ENCODE results near the gene CLPTM1L. TPM values are rescaled to one million over a fixed set of nuclear protein-coding genes. Genes with fewer than 3 reads are reported as not detected.
"Not testable (repeated sequence)": the region's sequence is repeated elsewhere in the genome, so short reads cannot be mapped to it uniquely, and the experiment has no call there.

The CLPTM1L gene
- total and polyA plus RNA-seq, 7 donors, result 33.1 to 90.5 (median 52.5) TPM

DNA sequence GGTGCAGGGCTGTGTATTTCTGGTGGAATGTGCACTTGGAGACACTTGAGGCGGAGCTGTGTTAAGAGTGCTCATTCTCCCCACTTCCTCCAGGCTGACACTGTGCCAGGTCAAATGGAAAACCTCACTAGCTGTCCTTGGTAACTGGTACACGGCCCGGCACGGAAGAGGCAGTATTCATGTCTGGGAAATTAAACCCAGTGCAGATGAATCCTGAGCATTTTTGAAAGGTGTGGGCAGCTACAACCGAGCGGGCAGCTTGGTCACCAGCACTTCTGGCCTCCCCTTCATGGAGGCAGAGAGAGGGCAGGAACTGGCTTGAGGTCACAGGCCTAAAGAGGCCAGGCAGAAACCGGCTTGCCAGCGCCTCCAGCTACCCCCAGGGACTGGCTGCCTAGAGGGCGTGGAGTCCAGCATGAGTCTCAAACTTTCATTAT, 1.6 kb downstream of the CLPTM1L start:
- no peak for DNase-seq
- 76 to 80% methylated on average over 9 of the region's 9 CpGs for WGBS, 2 donors

DNA sequence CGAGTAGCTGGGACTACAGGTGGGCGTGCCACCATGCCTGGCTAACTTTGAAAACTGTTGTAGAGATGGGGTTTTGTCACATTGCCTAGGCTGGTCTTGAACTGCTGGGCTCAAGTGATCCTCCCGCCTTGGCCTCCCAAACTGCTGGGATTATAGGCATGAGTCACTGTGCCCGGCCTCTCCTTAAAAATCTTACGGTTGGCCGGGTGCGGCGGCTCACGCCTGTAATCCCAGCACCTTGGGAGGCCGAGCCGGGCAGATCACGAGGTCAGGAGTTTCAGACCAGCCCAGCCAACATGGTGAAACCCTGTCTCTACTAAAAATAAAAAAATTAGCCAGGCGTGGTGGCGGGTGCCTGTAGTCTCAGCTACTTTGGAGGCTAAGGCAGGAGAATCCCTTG, 2.2 kb downstream of the CLPTM1L start:
- peaks cover 10 to 52% (median 30%) of the 10 kb centered on the region in 4 donors for H3K36me3 ChIP-seq
- H3K27ac ChIP-seq, H3K27me3 ChIP-seq, H3K9me3 ChIP-seq, DNase-seq, H3K4me3 ChIP-seq: not testable (repeated sequence)
- WGBS, 2 donors, result 88 to 92% methylated on average over 14 of the region's 14 CpGs
- intact Hi-C loops (cut with DNase I), result loop anchor here (10.0 kb wide), 1 partner anchor 182 kb away; the partner anchor contains the start of gene LPCAT1
- peaks cover 0 to 33% (median 23%) of the 10 kb centered on the region in 4 donors for H3K4me1 ChIP-seq

More for the DNA sequence above, 1.6 kb downstream of the CLPTM1L start:
- no peak overlapping the region for H3K4me3 ChIP-seq
- no peaks in the 10 kb centered on the region for H3K27me3 ChIP-seq
- peaks cover 8 to 46% (median 27%) of the 10 kb centered on the region in 4 donors for H3K36me3 ChIP-seq
- no peaks in the 10 kb centered on the region for H3K9me3 ChIP-seq
- H3K4me1 ChIP-seq, result peaks cover 0 to 33% (median 23%) of the 10 kb centered on the region in 4 donors
- TF ChIP-seq POLR2AphosphoS5 (IDR thresholded peaks at IDR 0.05) (no peak), EP300 (IDR thresholded peaks at IDR 0.05) (no peak), POLR2A (IDR thresholded peaks at IDR 0.05) (no peak)
- TF ChIP-seq, protein P1, sequence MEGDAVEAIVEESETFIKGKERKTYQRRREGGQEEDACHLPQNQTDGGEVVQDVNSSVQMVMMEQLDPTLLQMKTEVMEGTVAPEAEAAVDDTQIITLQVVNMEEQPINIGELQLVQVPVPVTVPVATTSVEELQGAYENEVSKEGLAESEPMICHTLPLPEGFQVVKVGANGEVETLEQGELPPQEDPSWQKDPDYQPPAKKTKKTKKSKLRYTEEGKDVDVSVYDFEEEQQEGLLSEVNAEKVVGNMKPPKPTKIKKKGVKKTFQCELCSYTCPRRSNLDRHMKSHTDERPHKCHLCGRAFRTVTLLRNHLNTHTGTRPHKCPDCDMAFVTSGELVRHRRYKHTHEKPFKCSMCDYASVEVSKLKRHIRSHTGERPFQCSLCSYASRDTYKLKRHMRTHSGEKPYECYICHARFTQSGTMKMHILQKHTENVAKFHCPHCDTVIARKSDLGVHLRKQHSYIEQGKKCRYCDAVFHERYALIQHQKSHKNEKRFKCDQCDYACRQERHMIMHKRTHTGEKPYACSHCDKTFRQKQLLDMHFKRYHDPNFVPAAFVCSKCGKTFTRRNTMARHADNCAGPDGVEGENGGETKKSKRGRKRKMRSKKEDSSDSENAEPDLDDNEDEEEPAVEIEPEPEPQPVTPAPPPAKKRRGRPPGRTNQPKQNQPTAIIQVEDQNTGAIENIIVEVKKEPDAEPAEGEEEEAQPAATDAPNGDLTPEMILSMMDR (IDR thresholded peaks at IDR 0.05), result no peak
- no peak overlapping the region for H3K27ac ChIP-seq
- intact Hi-C loops (cut with DNase I), result loop anchor here (10.0 kb wide), 1 partner anchor 181 kb away; the partner anchor contains the start of gene LPCAT1

DNA sequence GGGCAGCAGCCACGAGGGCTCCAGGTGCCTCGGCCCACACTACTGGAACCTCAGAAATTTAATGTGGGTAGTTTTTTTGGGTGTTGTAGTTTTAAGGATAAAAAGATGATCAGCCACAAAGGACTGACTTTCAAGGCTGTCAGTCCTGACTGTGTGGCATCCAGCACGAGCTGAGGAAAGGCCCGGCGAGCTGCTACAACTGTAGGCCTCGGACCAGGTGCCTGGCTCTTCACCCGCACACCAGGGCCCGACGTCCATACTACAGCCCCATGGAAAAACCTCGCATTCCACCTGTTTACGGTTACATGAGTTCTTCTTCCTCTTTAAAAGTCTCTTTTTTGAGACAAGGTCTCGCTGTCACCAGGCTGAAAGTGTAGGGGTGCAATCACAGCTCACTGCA, 2.6 kb downstream of the CLPTM1L start:
- Histone ChIP-seq H3K9me3 (no peaks in the 10 kb centered on the region), H3K4me1 (peaks cover 0 to 33% (median 23%) of the 10 kb centered on the region in 4 donors), H3K27ac (no peak overlapping the region), H3K4me3 (no peak overlapping the region), H3K27me3 (no peaks in the 10 kb centered on the region), H3K36me3 (peaks cover 13 to 57% (median 35%) of the 10 kb centered on the region in 4 donors)
- intact Hi-C loops (cut with DNase I), result loop anchor here (10.0 kb wide), 1 partner anchor 183 kb away; the partner anchor contains the start of gene LPCAT1
- no peak for TF ChIP-seq EP300 (IDR thresholded peaks at IDR 0.05)
- TF ChIP-seq, protein P1 (IDR thresholded peaks at IDR 0.05), result no peak
- no peak for TF ChIP-seq POLR2A (IDR thresholded peaks at IDR 0.05)
- no peak for TF ChIP-seq POLR2AphosphoS5 (IDR thresholded peaks at IDR 0.05)
- no peak for DNase-seq
- 91 to 94% methylated on average over 12 of the region's 12 CpGs for WGBS, 2 donors

DNA sequence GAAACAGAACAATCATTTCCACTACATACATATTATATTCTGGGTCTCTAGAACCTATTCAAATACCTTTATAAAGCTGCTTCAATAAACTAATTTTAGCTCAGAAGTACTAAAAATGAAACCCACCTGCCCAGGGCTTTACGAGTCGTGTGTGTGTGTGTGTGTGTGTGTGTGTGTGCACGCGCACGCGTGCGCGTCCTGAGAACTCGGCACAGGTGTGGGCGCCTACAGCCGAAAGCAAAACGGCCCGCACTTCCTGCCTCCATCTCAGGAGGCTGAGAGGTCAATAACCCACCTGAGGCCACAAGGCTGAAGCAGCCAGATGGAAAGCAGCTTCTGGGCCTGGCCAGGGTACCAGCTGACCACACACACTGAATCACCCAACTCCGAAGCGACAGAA, 3.0 kb downstream of the CLPTM1L start:
- Histone ChIP-seq H3K27me3 (no peaks in the 10 kb centered on the region), H3K36me3 (peaks cover 13 to 61% (median 38%) of the 10 kb centered on the region in 4 donors), H3K9me3 (no peaks in the 10 kb centered on the region), H3K4me3 (no peak overlapping the region), H3K27ac (no peak overlapping the region), H3K4me1 (peaks cover 0 to 33% (median 23%) of the 10 kb centered on the region in 4 donors)
- 89 to 93% methylated on average over 15 of the region's 15 CpGs for WGBS, 2 donors
- intact Hi-C loops (cut with DNase I), result loop anchor here (10.0 kb wide), 1 partner anchor 183 kb away; the partner anchor contains the start of gene LPCAT1
- TF ChIP-seq, protein P1 (IDR thresholded peaks at IDR 0.05), result no peak
- TF ChIP-seq EP300 (IDR thresholded peaks at IDR 0.05), result no peak
- no peak for TF ChIP-seq POLR2A (IDR thresholded peaks at IDR 0.05)
- no peak for TF ChIP-seq POLR2AphosphoS5 (IDR thresholded peaks at IDR 0.05)
- DNase-seq, result no peak

DNA sequence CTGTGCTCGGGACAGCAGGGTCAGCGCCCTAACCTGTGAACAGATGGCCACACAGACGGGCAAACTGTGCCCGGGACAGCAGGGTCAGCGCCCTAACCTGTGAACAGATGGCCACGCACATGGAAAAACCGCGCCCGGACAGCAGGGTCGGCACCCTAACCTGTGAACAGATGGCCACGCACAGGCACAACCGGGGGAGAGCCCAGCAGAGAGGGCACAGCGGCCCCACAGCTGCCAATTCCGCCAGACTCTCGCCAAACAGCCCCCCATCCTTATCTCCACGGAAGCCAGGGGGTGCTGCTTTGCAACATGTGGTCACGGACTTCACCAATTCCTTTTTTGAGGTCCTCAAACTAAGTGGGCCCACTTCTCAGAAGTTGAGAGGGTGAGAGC, 5.1 kb downstream of the CLPTM1L start:
- not testable (repeated sequence) for H3K9me3 ChIP-seq, H3K4me3 ChIP-seq, DNase-seq, H3K27me3 ChIP-seq, H3K27ac ChIP-seq
- 89 to 93% methylated on average over 17 of the region's 17 CpGs for WGBS, 2 donors
- H3K36me3 ChIP-seq, result peaks cover 13 to 81% (median 55%) of the 10 kb centered on the region in 4 donors
- intact Hi-C loops (cut with DNase I), result loop anchor here (10.0 kb wide), 1 partner anchor 185 kb away; the partner anchor contains the start of gene LPCAT1
- peaks cover 0 to 23% (median 13%) of the 10 kb centered on the region in 4 donors for H3K4me1 ChIP-seq

DNA sequence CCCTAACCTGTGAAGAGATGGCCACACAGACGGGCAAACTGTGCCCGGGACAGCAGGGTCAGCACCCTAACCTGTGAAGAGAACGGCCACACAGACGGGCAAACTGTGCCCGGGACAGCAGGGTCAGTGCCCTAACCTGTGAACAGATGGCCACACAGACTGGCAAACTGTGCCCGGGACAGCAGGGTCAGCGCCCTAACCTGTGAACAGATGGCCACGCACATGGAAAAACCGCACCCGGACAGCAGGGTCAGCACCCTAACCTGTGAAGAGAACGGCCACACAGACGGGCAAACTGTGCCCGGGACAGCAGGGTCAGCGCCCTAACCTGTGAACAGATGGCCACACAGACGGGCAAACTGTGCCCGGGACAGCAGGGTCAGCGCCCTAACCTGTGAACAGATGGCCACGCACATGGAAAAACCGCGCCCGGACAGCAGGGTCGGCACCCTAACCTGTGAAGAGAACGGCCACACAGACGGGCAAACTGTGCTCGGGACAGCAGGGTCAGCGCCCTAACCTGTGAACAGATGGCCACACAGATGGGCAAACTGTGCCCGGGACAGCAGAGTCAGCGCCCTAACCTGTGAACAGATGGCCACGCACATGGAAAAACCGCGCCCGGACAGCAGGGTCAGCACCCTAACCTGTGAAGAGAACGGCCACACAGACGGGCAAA, 5.6 kb downstream of the CLPTM1L start:
- H3K9me3 ChIP-seq; H3K27me3 ChIP-seq; H3K4me3 ChIP-seq; DNase-seq; H3K27ac ChIP-seq; intact Hi-C loops (cut with DNase I): not testable (repeated sequence)
- Histone ChIP-seq H3K4me1 (peaks cover 0 to 21% (median 11%) of the 10 kb centered on the region in 4 donors), H3K36me3 (peaks cover 13 to 87% (median 60%) of the 10 kb centered on the region in 4 donors)
- 95 to 96% methylated on average over 34 of the region's 34 CpGs for WGBS, 2 donors

Measured in sigmoid colon (tissue), 7 donors.